ENCODE data around the gene MGAM2.

- TF ChIP-seq, protein P1, sequence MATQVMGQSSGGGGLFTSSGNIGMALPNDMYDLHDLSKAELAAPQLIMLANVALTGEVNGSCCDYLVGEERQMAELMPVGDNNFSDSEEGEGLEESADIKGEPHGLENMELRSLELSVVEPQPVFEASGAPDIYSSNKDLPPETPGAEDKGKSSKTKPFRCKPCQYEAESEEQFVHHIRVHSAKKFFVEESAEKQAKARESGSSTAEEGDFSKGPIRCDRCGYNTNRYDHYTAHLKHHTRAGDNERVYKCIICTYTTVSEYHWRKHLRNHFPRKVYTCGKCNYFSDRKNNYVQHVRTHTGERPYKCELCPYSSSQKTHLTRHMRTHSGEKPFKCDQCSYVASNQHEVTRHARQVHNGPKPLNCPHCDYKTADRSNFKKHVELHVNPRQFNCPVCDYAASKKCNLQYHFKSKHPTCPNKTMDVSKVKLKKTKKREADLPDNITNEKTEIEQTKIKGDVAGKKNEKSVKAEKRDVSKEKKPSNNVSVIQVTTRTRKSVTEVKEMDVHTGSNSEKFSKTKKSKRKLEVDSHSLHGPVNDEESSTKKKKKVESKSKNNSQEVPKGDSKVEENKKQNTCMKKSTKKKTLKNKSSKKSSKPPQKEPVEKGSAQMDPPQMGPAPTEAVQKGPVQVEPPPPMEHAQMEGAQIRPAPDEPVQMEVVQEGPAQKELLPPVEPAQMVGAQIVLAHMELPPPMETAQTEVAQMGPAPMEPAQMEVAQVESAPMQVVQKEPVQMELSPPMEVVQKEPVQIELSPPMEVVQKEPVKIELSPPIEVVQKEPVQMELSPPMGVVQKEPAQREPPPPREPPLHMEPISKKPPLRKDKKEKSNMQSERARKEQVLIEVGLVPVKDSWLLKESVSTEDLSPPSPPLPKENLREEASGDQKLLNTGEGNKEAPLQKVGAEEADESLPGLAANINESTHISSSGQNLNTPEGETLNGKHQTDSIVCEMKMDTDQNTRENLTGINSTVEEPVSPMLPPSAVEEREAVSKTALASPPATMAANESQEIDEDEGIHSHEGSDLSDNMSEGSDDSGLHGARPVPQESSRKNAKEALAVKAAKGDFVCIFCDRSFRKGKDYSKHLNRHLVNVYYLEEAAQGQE (IDR thresholded peaks at IDR 0.05; ENCODE audit: insufficient replicate concordance, low read depth): no peak
- TF ChIP-seq, protein P2, sequence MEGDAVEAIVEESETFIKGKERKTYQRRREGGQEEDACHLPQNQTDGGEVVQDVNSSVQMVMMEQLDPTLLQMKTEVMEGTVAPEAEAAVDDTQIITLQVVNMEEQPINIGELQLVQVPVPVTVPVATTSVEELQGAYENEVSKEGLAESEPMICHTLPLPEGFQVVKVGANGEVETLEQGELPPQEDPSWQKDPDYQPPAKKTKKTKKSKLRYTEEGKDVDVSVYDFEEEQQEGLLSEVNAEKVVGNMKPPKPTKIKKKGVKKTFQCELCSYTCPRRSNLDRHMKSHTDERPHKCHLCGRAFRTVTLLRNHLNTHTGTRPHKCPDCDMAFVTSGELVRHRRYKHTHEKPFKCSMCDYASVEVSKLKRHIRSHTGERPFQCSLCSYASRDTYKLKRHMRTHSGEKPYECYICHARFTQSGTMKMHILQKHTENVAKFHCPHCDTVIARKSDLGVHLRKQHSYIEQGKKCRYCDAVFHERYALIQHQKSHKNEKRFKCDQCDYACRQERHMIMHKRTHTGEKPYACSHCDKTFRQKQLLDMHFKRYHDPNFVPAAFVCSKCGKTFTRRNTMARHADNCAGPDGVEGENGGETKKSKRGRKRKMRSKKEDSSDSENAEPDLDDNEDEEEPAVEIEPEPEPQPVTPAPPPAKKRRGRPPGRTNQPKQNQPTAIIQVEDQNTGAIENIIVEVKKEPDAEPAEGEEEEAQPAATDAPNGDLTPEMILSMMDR (IDR thresholded peaks at IDR 0.05; ENCODE audit: insufficient read depth, low read length): no peak
- TF ChIP-seq SPI1 (IDR thresholded peaks at IDR 0.05; ENCODE audit: borderline replicate concordance, low read depth): no peak
- TF ChIP-seq POLR2AphosphoS5 (IDR thresholded peaks at IDR 0.05; ENCODE audit: low read depth): no peak
- TF ChIP-seq GABPA (IDR thresholded peaks at IDR 0.05; ENCODE audit: low read depth): no peak
These were observed 19.6 kb upstream of the MGAM2 start for GRCh38 chr7:142091961-142092360.

Measured in HL-60 (cell line).